OCI-LY1 (cell line): Measurements from ENCODE around the gene ADGRB2.

ENCODE experiments used
- H2AFZ ChIP-seq: fragments of 200-600 bp; sonication (generic), shearing (Covaris generic); 2 replicates; pipeline ENCODE4 v1.6.0; 2014; ENCODE audit warnings: antibody characterized with exemption, mild to moderate bottlenecking, low read length
- H3F3A ChIP-seq: fragments of 200-600 bp; sonication (generic), shearing (Covaris generic); 2 replicates; pipeline ENCODE4 v1.6.0; 2014; ENCODE audit warnings: mild to moderate bottlenecking, antibody characterized with exemption, low read length, moderate library complexity; ENCODE audit not compliant: insufficient read depth
- H3K27ac ChIP-seq: fragments of 200-600 bp; sonication (generic); 2 replicates; pipeline ENCODE4 v1.5.1; 2014; ENCODE audit warnings: low read length, mixed run types, mild to moderate bottlenecking, low read depth; ENCODE audit not compliant: poor library complexity, severe bottlenecking
- H3K27me3 ChIP-seq: fragments of 200-600 bp; sonication (generic); 2 replicates; pipeline ENCODE4 v1.6.0; 2014; ENCODE audit warnings: antibody characterized with exemption, mild to moderate bottlenecking, low read length, moderate library complexity; ENCODE audit not compliant: insufficient read depth
- H3K36me3 ChIP-seq: fragments of 200-600 bp; sonication (generic); 2 replicates; pipeline ENCODE4 v1.6.1; 2014; ENCODE audit warnings: mild to moderate bottlenecking, antibody characterized with exemption, low read length, moderate library complexity, mixed read lengths; ENCODE audit not compliant: insufficient read depth
- H3K4me1 ChIP-seq: fragments of 200-600 bp; sonication (generic); 2 replicates; pipeline ENCODE4 v1.5.1; 2014; ENCODE audit warnings: mild to moderate bottlenecking, low read length, moderate library complexity; ENCODE audit not compliant: insufficient read depth, severe bottlenecking
- H3K4me2 ChIP-seq: fragments of 200-600 bp; sonication (generic), shearing (Covaris generic); 2 replicates; pipeline ENCODE4 v1.6.1; 2014; ENCODE audit warnings: low read length
- H3K4me3 ChIP-seq: fragments of 200-600 bp; sonication (generic); 2 replicates; pipeline ENCODE4 v1.5.1; 2014; ENCODE audit warnings: low read length, low read depth, mild to moderate bottlenecking, mixed read lengths; ENCODE audit not compliant: poor library complexity, severe bottlenecking
- H3K79me2 ChIP-seq: fragments of 200-600 bp; shearing (Covaris generic); 2 replicates; pipeline ENCODE4 v1.6.1; 2016; ENCODE audit warnings: mixed run types, low read length, mixed read lengths; ENCODE audit not compliant: insufficient read depth
- H3K9ac ChIP-seq: fragments of 200-600 bp; sonication (generic), shearing (Covaris generic); 2 replicates; pipeline ENCODE4 v1.6.1; 2014; ENCODE audit warnings: mild to moderate bottlenecking, low read length, mixed read lengths
- H3K9me2 ChIP-seq: fragments of 200-600 bp; sonication (generic), shearing (Covaris generic); 2 replicates; pipeline ENCODE4 v1.6.1; 2014; ENCODE audit warnings: low read depth, mild to moderate bottlenecking, low read length, mixed read lengths
- H3K9me3 ChIP-seq: fragments of 200-600 bp; shearing (Covaris generic); 2 replicates; pipeline ENCODE4 v1.6.1; 2014; ENCODE audit warnings: low read length, mixed read lengths
- H4K20me1 ChIP-seq: fragments of 200-600 bp; sonication (generic), shearing (Covaris generic); 2 replicates; pipeline ENCODE4 v1.6.0; 2016; ENCODE audit warnings: mild to moderate bottlenecking, low read length; ENCODE audit not compliant: insufficient read depth
- CTCF ChIP-seq: fragments of 200-600 bp; sonication (generic), shearing (Covaris generic); IDR thresholded peaks from 2 replicates; pipeline ENCODE4 v1.5.1; 2017; ENCODE audit warnings: mild to moderate bottlenecking, antibody characterized with exemption, low read length, moderate library complexity, mixed read lengths
- EZH2 ChIP-seq: fragments of 200-600 bp; sonication (generic), shearing (Covaris generic); IDR thresholded peaks from 2 replicates; pipeline ENCODE4 v1.8.0; 2017; ENCODE audit warnings: borderline replicate concordance, mixed run types, mild to moderate bottlenecking, antibody characterized with exemption, low read length, moderate library complexity, mixed read lengths

ADGRB2 gene

GRCh38 chr1:31788138-31788824 is 24.1 kb upstream of the ADGRB2 start:
- 0 out of 2 replicates have a peak overlapping the region, but pooled peaks have one; percentile 26 for H2AFZ ChIP-seq

GRCh38 chr1:31787786-31788137 is 23.6 kb upstream of the ADGRB2 start:
- TF ChIP-seq EZH2, result no peak
- TF ChIP-seq CTCF, result no peak
- no peaks in the 10 kb centered on the region for H3K27me3 ChIP-seq
- H3K36me3 ChIP-seq, result no peaks in the 10 kb centered on the region
- no peaks in the 10 kb centered on the region for H3K9me3 ChIP-seq
- peak overlapping the region; percentile 17; the same call in 1 of the 2 replicates for H3K9ac ChIP-seq
- peak overlapping the region; percentile 82 for H3K27ac ChIP-seq
- peak overlapping the region; percentile 81 for H3K4me2 ChIP-seq
- H3F3A ChIP-seq, result 0 out of 2 replicates have a peak, but pooled peaks cover 5% of the 10 kb centered on the region
- no peaks in the 10 kb centered on the region for H4K20me1 ChIP-seq
- H3K4me1 ChIP-seq, result peaks cover 38% of the 10 kb centered on the region
- H3K9me2 ChIP-seq, result no peaks in the 10 kb centered on the region
- no peaks in the 10 kb centered on the region for H3K79me2 ChIP-seq
- H3K4me3 ChIP-seq, result peak overlapping the region; percentile 73
- H2AFZ ChIP-seq, result no peak overlapping the region

More at GRCh38 chr1:31788138-31788824, 24.1 kb upstream of the ADGRB2 start:
- Histone ChIP-seq H3K4me1 (peaks cover 38% of the 10 kb centered on the region), H3K4me3 (peak overlapping the region; percentile 73), H3K9ac (peak overlapping the region; percentile 74), H3K4me2 (peak overlapping the region; percentile 81), H3F3A (0 out of 2 replicates have a peak, but pooled peaks cover 5% of the 10 kb centered on the region), H3K36me3 (no peaks in the 10 kb centered on the region), H4K20me1 (no peaks in the 10 kb centered on the region), H3K27me3 (no peaks in the 10 kb centered on the region), H3K79me2 (no peaks in the 10 kb centered on the region), H3K9me3 (no peaks in the 10 kb centered on the region), H3K9me2 (no peaks in the 10 kb centered on the region), H3K27ac (peak overlapping the region; percentile 82)
- TF ChIP-seq CTCF (no peak), EZH2 (no peak)

- TF ChIP-seq CTCF, result no peak
- no peak for TF ChIP-seq EZH2
- 0 out of 2 replicates have a peak, but pooled peaks cover 5% of the 10 kb centered on the region for H3F3A ChIP-seq
- peak overlapping the region; percentile 82 for H3K27ac ChIP-seq
- H3K9ac ChIP-seq, result peak overlapping the region; percentile 17; the same call in 1 of the 2 replicates
- H3K79me2 ChIP-seq, result no peaks in the 10 kb centered on the region
- no peak overlapping the region for H3K4me3 ChIP-seq
- H4K20me1 ChIP-seq, result no peaks in the 10 kb centered on the region
- H3K9me2 ChIP-seq, result no peaks in the 10 kb centered on the region
- H3K27me3 ChIP-seq, result no peaks in the 10 kb centered on the region
- no peaks in the 10 kb centered on the region for H3K9me3 ChIP-seq
- peaks cover 40% of the 10 kb centered on the region for H3K4me1 ChIP-seq
- peak overlapping the region; percentile 81 for H3K4me2 ChIP-seq
- no peak overlapping the region for H2AFZ ChIP-seq
- no peaks in the 10 kb centered on the region for H3K36me3 ChIP-seq
Measured at GRCh38 chr1:31787261-31787660, 23.1 kb upstream of the ADGRB2 start.
